HG02610 (cell line): ENCODE results near the gene FOCAD.

ENCODE experiments used
- ATAC-seq: cut with Tn5 transposase; IDR thresholded peaks from one replicate; pipeline ENCODE4 v1.9.1; 2021; ENCODE audit warnings: mild to moderate bottlenecking, moderate library complexity; ENCODE audit not compliant: unreplicated experiment

FOCAD gene

DNA sequence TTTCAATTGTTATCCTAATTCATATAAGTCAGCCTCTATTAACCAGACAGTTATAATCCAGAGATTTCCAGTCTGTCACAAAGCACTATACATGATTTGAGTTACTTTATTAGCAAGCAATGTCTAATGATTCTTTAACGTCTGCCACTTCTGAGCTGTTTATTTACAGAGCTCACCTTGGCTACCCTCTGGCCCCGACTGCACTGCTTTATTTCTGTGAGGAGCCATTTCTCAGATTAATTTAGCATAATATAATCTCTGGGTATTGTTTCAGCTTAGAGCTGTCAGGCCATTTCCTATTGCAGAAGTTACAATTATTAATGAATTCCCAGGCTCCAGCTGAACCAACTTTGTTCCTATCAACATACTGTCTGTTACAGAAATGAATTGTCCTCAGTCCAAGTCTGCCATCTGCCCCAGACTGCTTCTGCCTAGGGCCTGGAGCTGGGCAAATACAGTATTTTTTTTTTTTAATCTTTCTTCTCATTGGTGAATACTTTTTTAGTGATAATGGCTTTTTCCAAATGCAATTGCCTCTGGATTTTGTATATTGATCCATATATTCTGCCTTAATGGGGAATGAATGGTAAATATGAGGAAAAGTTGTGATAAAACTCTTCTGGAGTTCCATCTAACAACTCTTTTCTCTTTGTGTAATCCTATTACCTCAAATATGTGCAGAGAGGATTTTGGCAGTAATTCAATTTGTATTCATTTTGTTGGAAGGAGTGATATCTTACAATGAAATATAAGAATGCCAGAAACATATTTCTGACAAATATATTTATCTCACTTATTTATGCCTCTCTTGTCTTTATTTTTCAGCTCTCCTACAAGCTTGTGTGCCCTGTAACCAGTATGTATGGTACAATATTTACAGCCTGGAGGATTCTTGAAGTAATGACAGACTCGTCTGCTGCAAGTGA, 104.7 kb downstream of the FOCAD start:
- ATAC-seq = no peak

DNA sequence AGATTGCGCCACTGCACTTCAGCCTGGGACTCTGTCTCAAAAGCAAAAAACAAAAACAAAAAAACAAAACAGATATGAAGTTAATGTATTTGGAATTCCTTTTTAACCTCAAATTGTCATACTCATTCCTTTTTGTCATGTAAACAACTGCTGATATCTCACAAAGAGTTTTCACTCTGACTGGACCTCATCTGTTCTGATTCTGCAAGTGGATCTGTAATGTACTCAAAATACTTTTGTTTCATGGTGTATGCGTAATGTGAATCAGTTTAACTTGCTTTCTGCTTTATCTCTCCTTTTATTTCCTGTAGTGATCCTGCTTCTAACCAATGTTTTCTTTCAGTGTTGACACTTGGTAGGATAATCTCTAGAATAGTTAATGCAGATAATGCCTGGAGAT, 106.7 kb downstream of the FOCAD start:
- ATAC-seq = no peak

DNA sequence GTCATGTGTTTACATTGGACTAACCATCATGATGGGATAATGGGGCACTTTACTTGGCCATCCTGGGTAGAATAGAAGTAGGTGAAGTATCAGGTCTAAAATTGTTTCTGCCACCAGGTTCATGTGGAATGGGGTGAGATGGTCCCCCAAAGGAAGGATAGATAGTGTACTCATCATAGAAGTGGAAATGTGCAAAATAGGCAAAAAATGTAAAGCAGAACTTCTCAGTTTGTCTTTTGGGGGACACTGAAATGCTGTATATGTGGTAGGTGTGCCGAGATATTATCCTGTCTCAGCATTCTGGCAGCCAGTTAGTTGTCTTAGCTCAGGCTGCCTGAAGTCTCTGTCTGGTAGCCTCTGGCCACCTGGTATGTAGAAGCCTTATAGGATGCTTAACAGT, 107.6 kb downstream of the FOCAD start:
- no peak for ATAC-seq

DNA sequence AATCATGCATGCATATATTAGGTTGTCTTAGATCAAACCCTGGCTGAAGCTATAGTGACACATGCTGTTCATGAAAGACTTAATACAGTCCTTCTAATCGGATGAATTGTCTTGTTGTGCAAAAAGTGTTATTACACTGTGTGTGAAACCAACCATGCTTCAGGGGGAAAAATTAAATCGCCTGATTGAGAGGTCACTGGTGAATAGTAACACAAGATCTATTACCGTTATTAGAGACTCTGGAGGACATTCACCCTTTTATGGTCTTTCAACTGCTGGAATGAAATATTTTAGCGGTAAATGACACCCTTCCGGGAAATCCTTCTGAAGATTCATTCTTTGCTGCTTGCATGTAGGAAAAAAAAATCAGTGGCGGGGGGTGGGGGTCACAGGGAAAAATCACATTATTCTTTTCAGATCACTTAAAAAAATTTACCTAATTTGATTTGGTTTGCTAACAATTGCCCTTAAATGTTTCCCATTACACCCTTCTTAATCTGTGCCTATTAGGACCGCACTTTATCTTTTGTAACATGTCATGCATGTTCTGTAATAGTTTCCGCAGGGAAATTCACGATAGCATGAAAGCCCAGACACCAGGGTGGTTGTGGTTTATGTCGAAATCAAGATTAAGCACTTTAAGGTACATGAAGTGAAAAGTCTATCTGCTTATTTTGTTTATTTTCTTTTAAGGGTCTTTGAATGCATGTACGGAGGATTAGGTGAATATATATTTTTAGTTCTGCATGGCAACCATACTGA, 120.6 kb downstream of the FOCAD start:
- ATAC-seq = no peak

DNA sequence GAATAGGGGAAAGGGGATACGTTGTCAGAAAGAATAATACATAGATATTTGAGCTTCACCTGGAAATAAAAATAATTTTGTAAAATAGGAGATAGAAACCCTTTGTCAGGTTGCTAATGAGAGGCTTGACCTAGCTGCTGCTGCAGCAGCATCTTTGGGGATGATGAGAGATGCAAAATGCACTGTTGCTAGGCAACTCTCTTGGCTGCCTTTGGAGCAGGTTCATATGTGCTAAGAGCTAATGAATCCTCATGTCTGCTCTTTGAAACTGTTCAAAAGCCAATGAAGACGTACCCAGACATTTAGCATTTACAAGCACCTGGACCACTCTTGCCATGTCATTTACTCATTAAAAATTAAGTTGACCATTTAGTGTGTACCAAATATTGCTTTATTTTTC, 121.7 kb downstream of the FOCAD start:
- no peak for ATAC-seq

DNA sequence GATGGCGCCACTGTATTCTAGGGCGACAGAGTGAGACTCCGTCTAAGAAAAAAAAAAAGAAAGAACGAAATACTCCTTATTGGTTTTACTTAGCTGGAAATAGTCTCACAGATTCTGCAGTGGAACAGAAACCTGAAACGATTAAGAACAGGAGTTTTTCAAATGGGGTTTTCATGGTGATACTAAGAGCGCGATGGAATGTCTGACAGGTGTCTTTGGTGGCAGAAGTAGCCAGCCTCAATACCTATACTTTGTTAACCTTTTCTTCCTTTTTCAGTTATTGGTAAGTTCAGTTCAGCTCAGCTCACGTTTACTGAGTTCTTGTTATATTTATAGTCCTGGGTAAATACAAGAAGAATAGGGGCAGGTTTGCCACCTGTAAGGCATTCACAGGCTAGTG, 123.9 kb downstream of the FOCAD start:
- no peak for ATAC-seq

DNA sequence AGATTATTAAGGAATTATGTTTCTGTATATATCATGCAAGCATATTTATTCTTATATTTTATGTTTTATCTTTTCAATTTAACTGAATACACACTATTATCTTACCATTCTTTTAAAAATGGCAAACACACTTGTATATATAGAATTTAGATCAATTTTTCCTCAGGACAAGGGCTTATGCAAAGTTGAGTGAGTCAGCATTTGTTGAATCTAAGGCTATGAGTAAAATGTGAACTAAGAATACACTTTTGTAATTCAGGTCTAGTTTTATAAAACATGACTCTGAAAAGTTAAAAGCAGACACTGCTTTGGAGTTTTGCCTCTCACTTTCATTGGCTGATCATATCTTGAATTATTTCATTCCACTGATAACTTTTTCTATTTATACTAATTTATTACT, 127.8 kb downstream of the FOCAD start:
- ATAC-seq = no peak

DNA sequence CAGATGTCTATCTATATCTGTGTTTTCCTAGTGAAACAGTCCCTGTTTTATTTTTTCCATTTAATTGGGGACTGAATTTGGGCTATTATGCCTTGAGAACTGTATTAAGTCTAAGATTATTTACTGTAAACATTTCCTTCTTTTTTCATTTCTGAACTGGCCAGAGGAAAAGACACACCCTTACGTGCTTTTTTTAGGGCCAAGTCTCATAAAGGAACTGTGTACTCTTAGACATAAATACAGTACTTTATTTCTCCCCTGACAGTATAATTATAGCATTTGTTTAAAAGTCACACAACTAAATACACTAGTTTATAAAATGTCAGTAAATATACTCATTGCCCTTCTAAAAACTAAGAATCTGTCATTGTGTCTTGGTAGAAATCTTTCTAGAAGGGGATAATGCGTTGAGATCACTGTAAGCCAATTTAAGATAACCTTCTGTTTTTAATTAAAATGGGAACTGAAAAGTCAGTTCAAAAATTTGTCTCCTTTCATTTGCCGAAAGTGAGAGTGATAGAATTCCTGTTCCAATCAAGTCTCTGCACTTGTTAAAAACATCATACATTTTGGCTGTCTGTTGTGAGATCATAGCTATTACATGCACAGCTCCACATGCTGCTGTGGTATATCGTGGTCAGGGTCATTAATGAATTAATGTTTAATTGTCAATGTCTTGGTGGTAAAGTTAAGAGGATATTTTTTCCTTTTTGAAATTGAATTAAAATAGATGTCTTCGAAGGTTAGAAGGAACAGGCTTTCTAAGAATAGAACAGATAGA, 132.1 kb downstream of the FOCAD start:
- no peak for ATAC-seq

DNA sequence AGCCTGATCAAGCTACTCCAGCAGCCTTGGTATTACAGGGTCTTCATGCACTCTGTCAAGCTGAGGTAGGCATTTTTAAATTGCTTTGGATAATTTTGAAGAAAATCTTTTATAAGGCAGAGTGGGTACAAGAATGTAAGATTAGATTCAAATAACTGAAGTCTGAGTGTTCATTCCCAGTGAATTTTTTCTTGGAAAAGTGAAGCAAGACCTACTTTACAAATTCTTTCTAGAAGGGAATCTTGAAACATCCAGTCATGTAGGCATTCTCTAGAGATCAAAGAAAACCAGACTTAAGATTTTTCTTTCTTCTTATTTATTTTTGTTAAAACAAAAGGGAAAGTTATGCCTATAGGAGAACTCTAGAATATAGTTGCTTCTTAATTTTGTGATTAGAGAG, 139.0 kb downstream of the FOCAD start:
- ATAC-seq = no peak

DNA sequence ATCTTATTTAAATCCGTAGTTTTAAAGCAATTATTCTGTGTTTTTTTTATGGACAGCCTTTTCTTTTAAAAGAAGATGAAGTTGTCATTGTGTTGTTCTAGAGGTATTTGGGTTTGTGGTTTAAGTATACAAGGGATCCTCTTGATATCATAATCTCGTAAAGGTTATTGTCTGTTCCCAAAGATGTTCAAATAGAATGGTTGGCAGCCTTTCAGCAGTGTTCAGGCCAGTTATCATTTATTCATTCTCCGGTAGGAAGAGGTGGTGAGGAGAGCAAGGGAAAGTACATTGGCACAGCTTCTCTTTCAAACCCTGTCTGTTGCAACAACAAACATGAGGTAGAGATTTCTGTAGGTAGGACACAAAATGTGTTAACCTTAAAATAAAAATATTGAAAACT, 147.0 kb downstream of the FOCAD start:
- no peak for ATAC-seq

DNA sequence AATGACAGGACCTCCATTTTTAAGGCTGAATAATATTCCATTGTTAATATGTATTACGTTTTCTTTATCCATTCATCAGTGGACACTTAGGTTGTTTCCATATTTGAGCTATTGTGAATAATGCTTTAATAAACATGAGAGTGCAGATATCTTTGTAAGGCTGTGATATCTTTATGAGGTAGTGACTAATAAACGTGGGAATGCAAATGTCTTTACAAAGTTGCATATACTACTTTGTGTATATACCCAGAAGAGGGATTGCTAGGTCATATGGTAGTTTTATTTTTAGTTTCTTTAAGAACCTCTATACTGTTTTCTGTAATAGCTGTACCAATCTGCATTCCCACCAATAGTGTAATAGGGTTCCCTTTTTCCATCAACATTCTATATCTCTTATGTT, 148.7 kb downstream of the FOCAD start:
- ATAC-seq = no peak

DNA sequence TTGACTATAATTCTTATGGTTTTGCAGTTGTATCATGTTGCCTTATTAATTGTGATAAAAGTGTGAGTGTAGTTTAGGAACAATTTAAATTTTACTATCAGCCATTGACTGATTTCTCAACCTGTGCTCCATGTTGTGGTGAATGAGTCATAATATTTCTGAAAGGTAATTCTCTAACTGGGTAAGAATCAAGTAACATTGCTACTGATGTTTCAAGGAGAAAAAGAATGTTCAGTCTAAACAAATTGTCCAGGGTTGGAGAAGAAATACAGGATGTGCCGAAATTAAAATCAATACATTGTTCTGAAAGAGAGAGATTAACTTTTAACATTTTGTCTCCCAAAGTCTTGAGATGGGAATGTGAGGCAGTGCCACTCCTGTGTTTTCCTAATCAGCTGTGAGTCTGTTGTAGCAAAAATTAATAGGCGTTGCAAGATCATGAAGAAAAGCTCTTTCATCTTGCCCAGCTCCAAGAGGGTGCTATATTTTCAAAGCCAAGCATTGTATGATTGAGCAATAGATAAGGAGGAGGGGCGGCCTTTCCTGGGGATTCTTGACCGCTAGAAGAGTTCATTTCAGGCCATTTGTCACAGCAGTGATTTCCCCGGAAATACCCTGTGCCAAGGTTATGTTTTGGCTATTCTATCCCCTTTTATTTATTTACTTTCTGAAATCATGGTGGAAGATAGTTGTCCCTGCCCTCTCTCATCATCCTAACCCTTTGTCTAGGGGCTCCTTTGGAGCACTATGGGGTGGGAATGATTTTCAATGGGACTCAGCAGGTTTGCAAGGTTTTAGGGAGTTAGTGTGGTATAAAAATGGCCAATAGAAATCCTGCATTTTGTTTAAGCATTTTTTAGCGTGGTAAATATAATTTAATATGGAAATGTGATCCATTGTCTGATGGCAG, 151.6 kb downstream of the FOCAD start:
- ATAC-seq = peak; percentile 51

DNA sequence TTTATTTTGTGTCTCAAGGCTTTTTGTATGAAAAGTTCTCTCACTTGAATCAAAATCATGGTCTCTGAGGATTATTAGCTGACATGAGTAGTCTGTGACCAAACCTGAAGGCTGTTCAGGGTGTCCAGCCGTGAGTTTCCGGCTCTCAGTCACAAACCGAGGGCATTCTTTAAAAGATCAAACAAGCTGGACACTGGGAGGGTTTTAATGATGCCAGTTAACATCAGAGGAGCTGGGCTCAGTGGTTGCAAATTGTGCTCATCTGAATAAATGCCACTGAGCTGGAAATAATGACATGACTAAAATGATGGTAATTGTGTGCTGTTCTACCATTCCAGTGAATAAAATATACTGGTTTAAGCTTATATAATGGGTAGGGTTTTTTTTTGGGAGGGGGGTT, 153.1 kb downstream of the FOCAD start:
- ATAC-seq = no peak

DNA sequence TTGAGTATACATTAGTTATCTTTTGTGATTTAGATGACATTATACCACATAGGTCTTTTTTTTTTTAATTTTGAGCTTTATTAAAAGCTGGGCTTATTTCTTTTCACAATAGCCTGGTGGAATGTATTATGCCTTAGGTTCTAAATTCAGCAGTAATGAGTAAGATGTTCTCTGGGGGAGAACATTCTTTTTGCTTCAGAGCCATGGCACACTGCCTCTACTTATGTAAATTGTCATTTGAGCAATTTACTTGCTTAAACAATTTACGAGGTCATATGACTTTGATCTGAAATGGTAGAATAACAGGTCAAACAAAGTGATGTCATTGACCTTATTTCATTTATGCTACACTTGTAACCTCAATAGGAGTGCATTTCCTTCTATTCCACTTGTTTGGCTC, 154.2 kb downstream of the FOCAD start:
- ATAC-seq = no peak

DNA sequence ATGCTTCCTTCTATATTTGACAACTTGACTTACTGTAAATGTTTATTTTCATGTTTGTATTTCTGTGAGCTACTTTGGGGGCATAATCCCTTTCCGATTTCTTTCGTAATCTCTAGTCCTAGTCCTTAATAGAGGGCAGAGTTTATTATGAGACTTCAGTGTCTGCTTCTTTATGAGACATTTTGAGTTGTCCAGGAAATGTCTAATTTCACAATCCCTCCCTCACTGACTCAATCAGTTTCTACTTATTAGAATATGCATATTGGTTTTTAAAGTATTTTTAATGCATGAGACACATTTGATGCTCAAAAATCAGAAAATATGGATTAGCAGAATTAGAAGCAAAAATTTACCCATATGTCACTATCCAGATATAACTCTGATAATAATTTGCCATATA, 160.9 kb downstream of the FOCAD start:
- no peak for ATAC-seq

DNA sequence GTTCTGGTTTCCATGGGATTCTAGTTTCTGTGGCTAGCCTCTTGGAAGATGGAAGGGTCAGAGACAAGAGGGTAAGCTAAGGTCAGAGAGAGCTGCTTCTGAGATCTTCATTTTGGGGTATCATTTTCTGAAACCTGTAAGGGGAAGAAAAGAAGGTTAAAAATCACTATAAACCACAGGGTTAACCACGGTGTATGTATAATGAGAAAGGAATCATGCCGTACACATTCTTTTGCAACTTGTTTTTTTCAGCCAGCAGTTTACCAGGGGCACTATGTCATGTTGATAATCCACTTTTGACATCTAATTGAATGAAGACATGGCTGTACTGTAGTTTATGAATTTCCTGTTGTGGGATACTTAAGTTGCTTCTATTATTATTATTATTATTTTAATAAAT, 164.4 kb downstream of the FOCAD start:
- no peak for ATAC-seq

DNA sequence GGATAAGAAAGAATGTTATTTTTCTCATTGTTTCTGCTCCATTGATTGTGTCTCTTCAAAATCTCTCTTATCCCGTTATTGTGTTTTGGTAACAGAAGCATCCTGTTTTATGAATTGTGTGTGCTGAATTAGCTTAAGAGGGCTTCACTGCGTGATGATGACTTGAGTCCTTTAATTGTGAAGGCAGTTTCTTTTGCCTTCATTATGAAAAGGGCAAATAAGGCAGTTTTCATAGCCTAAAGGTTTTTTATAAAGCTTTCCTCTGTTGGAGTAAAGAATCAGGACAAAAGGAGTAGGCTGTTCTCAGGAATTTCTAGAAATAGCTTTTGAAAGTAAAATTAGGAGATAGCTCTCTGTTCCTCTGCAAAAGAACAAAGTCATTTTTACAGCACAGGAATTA, 169.8 kb downstream of the FOCAD start:
- ATAC-seq = no peak

DNA sequence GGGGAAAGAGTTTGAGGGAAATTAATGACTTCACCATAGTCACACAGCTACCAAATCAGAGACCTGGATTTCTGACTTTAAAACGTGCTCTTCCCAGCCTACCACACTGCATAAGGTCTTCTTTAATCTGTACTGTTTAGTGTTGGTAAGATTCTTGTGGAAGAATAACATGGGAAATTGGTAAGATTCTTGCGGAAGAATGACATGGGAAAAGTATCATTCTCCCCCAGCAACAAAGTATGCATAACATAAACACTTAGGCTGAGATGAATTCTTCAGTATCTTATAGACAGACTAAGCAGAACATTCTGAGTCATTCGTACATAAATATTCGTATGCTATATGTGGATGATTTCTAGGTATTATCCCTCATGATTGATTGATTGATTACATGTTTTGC, 170.4 kb downstream of the FOCAD start:
- no peak for ATAC-seq

DNA sequence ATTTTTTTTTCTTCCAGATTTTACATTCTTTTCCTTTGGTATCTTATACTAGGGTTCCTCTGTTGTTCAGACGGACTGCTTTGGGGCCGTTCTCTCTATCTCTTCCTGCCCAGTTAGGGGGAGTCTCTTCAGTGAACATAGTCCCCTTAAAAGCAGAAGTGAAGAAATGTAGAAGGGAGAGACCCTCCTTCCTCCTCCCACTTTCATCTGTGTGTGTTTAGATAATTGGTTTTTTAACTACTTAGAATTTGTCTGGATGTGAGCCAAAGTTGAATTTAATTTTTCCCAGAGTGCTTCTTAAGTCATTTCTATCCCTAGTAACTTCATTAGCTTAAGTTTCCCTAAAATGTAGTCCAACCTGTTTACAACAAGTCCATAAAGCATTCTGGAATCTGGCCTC, 179.9 kb downstream of the FOCAD start:
- ATAC-seq = no peak

DNA sequence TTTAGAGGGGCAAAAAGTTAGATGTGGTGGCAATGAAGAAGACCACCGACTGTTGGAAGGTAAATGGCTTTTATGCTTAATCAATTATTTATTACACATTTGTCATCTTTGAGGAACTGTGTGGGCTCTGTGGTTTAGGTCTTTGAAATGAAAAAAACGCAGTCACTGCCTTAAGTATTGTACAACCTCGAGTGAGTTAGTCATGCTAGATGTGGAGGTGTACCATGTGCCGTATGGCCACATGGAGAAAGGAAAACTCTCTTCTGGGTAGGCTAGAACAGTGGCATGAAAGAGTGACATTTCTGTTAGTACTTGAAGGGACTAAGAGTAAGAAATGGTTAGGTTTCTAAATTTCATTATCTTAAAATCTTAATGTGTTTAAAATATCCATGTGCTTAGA, 181.3 kb downstream of the FOCAD start:
- ATAC-seq = no peak
